Neural progenitor cell (in vitro differentiated cells): ENCODE measurements around the gene ADGRD1.

ENCODE experiments used
- CTCF ChIP-seq: fragments of 200-600 bp; sonication (generic); IDR thresholded peaks from 2 replicates; pipeline ENCODE4 v1.5.1; 2017; ENCODE audit warnings: antibody characterized with exemption, mild to moderate bottlenecking
- EZH2 ChIP-seq: fragments of 200-600 bp; sonication (generic); IDR thresholded peaks from 2 replicates; pipeline ENCODE4 v1.6.1; 2017; ENCODE audit warnings: antibody characterized with exemption, mild to moderate bottlenecking, moderate library complexity

GRCh38 chr12:130919086-130919485 is 34.6 kb upstream of the ADGRD1 start:
- TF ChIP-seq CTCF (no peak), EZH2 (no peak)
